PFSK-1 (cell line): Measurements from ENCODE around the gene EML2.

ENCODE experiments used
- FOXP2 ChIP-seq: optimal IDR thresholded peaks from 2 replicates; pipeline ENCODE3; 2011; ENCODE audit warnings: borderline replicate concordance, control low read depth, inconsistent platforms; ENCODE audit not compliant: insufficient read depth; ENCODE audit errors: extremely low read length, extremely low read depth
- POLR2AphosphoS5 ChIP-seq: IDR thresholded peaks from 2 replicates; pipeline ENCODE4 v1.6.1; 2012; ENCODE audit warnings: low read depth, mild to moderate bottlenecking, control low read depth, low read length, moderate library complexity
- REST ChIP-seq, 2 experiments: IDR thresholded peaks; 2 replicates each; pipeline versions ENCODE4 v1.6.1 to v1.8.0; 2011 to 2012; ENCODE audit warnings: low read depth in 2 of 2, low read length in 2 of 2, control low read depth in 1 of 2, inconsistent platforms in 1 of 2, mild to moderate bottlenecking in 1 of 2, moderate library complexity in 1 of 2; ENCODE audit not compliant: insufficient read depth in 1 of 2
- SIN3A ChIP-seq: IDR thresholded peaks from 2 replicates; pipeline ENCODE4 v1.6.1; 2012; ENCODE audit warnings: mild to moderate bottlenecking, low read length, moderate library complexity, borderline replicate concordance; ENCODE audit not compliant: insufficient read depth
- TAF1 ChIP-seq: IDR thresholded peaks from 2 replicates; pipeline ENCODE4 v1.6.1; 2012; ENCODE audit warnings: low read length, control low read depth, borderline replicate concordance; ENCODE audit not compliant: insufficient read depth

- TF ChIP-seq REST (IDR thresholded peaks at IDR 0.05; ENCODE audit: insufficient read depth in 1 of 2, low read depth in 2 of 2, low read length in 2 of 2) (no peak), POLR2AphosphoS5 (no peak), SIN3A (no peak), TAF1 (no peak), FOXP2 (no peak)
Observed at GRCh38 chr19:45599286-45599685, 39.9 kb downstream of the EML2 start.
